Neural progenitor cell (in vitro differentiated cells): Measurements from ENCODE around the gene VPS41.

Source experiments
- EZH2 ChIP-seq: fragments of 200-600 bp; sonication (generic); IDR thresholded peaks from 2 replicates; pipeline ENCODE4 v1.6.1; 2017; ENCODE audit warnings: antibody characterized with exemption, mild to moderate bottlenecking, moderate library complexity
- EZH2phosphoT487 ChIP-seq: fragments of 200-600 bp; sonication (generic); IDR thresholded peaks from 2 replicates; pipeline ENCODE4 v1.6.1; 2017; ENCODE audit warnings: antibody characterized with exemption
- TF ChIP-seq, protein P1 (sequence below): fragments of 200-600 bp; sonication (generic); IDR thresholded peaks from 2 replicates; pipeline ENCODE4 v1.5.1; 2017; ENCODE audit warnings: antibody characterized with exemption, mild to moderate bottlenecking

DNA sequence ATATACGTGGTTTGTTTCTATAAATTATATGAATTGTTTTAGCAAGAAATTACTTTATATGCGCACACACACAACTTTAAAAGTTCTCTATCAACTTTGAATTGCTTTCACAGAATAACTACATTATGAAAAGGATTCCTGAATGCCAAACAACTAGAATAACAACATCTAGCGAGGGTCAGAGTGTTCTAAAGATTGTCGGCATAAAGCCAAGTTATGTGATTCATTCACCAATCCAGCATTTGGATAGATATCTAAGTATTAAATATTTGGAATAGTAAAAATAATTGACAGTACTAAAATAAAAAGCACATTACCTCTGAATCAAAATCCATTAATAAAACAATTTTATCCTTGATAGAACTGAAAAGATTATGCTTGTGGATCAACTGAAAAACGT, 152.5 kb downstream of the VPS41 start:
- TF ChIP-seq, protein P1, sequence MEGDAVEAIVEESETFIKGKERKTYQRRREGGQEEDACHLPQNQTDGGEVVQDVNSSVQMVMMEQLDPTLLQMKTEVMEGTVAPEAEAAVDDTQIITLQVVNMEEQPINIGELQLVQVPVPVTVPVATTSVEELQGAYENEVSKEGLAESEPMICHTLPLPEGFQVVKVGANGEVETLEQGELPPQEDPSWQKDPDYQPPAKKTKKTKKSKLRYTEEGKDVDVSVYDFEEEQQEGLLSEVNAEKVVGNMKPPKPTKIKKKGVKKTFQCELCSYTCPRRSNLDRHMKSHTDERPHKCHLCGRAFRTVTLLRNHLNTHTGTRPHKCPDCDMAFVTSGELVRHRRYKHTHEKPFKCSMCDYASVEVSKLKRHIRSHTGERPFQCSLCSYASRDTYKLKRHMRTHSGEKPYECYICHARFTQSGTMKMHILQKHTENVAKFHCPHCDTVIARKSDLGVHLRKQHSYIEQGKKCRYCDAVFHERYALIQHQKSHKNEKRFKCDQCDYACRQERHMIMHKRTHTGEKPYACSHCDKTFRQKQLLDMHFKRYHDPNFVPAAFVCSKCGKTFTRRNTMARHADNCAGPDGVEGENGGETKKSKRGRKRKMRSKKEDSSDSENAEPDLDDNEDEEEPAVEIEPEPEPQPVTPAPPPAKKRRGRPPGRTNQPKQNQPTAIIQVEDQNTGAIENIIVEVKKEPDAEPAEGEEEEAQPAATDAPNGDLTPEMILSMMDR: no peak
- TF ChIP-seq EZH2phosphoT487: no peak
- TF ChIP-seq EZH2: no peak
